NOMO-1 treated with dmso at 0.1 percent for 144 hours (cell line): ENCODE measurements around the gene RNF149.

Experiments
- DNase-seq: peaks from one replicate; lab custom pipeline; 2025; ENCODE audit not compliant: unreplicated experiment; lab: John Stamatoyannopoulos, UW

The RNF149 gene

DNA sequence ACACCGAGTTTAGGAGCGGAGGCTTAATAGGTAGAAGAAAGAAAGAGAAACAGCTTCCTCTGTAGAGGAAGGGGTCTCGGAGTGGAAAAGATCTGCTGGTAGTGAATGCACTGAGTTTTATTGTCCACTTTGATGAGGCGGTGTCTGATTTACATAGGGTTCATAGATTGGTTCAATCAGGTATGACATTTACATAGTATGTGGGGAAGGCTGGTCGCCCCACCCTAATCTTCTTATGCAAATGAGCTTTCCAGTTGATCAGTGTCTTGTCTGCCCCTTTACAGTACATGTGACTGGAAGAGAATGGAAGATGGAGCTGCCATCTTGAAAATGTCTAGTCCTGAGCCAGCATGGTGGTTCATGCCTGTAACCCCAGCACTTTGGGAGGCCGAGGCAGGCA lies 75.7 kb downstream of the RNF149 start:
- no peak for DNase-seq

DNA sequence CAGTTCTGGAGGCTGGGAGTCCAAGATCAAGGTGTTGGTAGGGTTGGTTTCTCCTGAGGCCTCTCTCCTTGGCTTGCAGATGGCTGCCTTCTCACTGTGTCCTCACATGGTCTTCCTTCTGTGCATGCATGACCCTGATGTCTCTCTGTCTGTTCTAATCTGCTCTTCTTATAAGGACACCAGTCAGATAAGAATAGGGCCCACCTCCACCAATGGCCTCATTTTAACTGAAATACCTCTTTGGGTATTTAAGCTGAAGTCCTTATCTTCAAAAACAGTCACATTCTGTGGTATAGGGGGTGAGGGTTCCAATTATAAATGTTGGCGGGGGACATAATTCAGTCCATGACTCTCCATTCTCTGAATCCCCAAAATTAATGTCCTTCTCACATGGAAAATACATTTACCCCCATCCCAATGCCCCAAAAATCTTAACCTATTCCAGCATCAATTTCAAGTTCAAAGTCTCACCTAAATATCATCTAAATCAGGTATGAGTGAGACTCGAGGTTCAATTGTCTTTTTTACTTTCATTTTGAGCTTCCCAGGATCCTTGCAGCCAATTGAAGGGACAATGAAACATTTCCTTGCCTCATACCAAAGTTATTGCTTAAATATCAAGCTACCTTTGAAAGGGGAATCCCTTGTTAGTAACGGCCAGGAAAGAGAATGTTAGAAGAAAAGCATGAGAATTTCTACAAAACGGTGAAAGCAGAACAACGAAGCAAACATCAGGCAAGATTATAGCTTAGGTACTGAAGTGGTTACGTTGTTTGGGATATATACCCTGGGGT lies 76.4 kb downstream of the RNF149 start:
- DNase-seq: no peak

- DNase-seq: no peak
These were observed 77.3 kb downstream of the RNF149 start for GRCh38 chr2:101231240-101231639.

GRCh38 chr2:101230541-101231001 lies 77.9 kb downstream of the RNF149 start:
- no peak for DNase-seq
